ENCODE results near the gene ZDHHC14. TPM values are rescaled to one million over a fixed set of nuclear protein-coding genes. Genes with fewer than 3 reads are reported as not detected.

ZDHHC14 gene
- total RNA-seq, 1 experiment from 2014 or later = 3.2 TPM

DNA sequence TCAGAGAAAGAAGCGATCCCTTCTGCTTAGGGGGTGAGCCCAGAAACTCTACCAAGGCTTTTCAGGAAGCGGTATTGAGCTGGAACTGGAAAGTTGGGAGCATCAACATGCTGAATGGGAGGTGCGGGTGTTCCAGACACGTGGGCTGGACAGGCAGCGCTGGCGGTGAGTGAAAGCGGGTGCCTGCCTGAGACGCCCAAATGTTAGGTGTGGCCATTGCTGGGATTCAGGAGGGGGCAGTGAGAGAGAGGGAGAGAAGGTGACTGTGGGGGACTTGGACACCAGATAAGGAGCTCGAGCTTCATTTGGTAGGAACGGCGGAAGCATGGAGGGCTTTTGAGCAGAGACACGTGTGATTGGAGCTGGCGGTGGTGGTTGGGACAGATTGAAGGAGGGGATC, 157.7 kb downstream of the ZDHHC14 start:
- DNase-seq (ENCODE audit: unreplicated experiment) = no peak
- H3K4me1 Mint-ChIP-seq (ENCODE audit: insufficient read depth, unreplicated experiment) = peaks cover 16% of the 10 kb centered on the region
- POLR2A ChIA-PET = interaction anchor here (0.6 to 1.0 kb wide), 2 partner anchors 8 to 10 kb away, joined by 3 read pairs; no protein-coding TSS in a partner anchor
- no peaks in the 10 kb centered on the region for H3K9me3 Mint-ChIP-seq (ENCODE audit: unreplicated experiment)
- no peak overlapping the region for H3K4me3 Mint-ChIP-seq (ENCODE audit: unreplicated experiment)
- intact Hi-C loops (cut with micrococcal nuclease) = no loop called here
- H3K27me3 Mint-ChIP-seq (ENCODE audit: insufficient read depth, unreplicated experiment) = no peaks in the 10 kb centered on the region
- H3K36me3 Mint-ChIP-seq (ENCODE audit: insufficient read depth, unreplicated experiment) = no peaks in the 10 kb centered on the region
- H3K27ac Mint-ChIP-seq (ENCODE audit: low read depth, unreplicated experiment) = no peak overlapping the region
- no TSS peak for BruUV-seq (replicated peaks)
- CTCF ChIA-PET = no interaction called here
- TF ChIP-seq, protein P1, sequence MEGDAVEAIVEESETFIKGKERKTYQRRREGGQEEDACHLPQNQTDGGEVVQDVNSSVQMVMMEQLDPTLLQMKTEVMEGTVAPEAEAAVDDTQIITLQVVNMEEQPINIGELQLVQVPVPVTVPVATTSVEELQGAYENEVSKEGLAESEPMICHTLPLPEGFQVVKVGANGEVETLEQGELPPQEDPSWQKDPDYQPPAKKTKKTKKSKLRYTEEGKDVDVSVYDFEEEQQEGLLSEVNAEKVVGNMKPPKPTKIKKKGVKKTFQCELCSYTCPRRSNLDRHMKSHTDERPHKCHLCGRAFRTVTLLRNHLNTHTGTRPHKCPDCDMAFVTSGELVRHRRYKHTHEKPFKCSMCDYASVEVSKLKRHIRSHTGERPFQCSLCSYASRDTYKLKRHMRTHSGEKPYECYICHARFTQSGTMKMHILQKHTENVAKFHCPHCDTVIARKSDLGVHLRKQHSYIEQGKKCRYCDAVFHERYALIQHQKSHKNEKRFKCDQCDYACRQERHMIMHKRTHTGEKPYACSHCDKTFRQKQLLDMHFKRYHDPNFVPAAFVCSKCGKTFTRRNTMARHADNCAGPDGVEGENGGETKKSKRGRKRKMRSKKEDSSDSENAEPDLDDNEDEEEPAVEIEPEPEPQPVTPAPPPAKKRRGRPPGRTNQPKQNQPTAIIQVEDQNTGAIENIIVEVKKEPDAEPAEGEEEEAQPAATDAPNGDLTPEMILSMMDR (IDR thresholded peaks at IDR 0.05; ENCODE audit: unreplicated experiment) = no peak

DNA sequence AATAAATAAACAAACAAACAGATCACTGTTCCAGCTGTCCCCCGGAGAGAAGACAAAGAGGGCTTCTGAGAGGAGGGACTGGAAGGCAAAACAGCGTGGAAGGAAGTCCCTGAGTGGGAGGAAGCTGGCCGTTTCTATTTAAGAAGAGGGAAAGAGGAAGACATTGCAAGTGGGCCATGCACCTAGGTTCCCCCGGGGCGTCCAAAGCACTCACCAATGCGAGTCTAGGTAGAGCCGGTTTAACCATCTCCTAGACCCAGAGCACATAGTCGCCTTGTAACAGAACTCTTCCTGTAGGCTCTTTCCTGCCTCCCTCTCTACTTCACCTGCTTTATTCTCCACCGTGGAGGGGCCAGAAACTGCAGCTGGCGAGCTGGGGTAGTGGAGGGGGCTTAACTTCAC, 158.4 kb downstream of the ZDHHC14 start:
- CTCF ChIA-PET = interaction anchor here (0.7 kb wide), 1 partner anchor 30 kb away, joined by 3 read pairs; no protein-coding TSS in a partner anchor

DNA sequence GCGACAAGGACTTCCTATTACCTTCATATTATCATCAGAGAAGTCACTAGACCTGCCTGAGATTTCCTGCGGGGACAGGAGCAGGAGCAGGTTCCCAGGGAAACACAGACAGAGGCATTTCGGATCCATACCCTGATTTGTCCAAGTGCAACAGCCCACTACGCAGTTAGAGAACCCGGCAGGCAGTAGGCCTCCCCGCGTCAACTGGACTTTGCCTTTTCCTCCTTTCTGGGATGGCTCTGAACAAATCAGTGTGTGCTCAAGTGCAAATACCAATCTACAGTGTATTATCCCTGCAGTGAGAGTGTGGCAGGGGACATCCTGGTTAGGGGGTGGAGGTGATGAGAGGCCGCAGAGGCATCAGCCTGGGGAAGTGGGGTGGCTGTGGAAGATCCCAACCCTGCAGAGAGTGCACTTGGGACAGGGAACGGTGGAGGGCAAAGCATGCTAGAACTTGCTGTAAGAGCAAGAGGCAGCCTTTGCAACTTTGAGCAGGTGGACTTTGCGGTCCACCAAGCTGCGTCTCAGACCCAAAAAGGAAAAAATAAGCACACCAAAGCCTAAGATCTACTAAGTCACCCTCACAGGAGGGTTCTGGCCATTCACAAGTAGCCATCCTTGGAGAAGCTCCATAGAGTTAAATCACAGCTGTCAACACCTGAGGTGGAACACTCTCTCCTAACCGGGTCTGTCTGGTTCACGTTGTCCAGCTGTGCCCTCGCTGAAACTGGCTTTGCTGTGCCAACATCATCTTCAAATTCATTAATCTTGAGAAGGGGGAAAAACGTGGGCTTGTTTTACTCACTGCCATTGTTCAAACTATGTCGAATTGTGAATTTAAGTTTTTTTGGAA, 159.1 kb downstream of the ZDHHC14 start:
- Mint-ChIP-seq H3K27ac (ENCODE audit: low read depth, unreplicated experiment) (no peak overlapping the region), H3K4me3 (ENCODE audit: unreplicated experiment) (no peak overlapping the region), H3K9me3 (ENCODE audit: unreplicated experiment) (no peaks in the 10 kb centered on the region), H3K27me3 (ENCODE audit: insufficient read depth, unreplicated experiment) (no peaks in the 10 kb centered on the region), H3K4me1 (ENCODE audit: insufficient read depth, unreplicated experiment) (peaks cover 14% of the 10 kb centered on the region), H3K36me3 (ENCODE audit: insufficient read depth, unreplicated experiment) (no peaks in the 10 kb centered on the region)
- no TSS peak for BruUV-seq (replicated peaks)
- TF ChIP-seq, protein P1 (IDR thresholded peaks at IDR 0.05; ENCODE audit: unreplicated experiment) = no peak
- no peak for DNase-seq (ENCODE audit: unreplicated experiment)
- POLR2A ChIA-PET = no interaction called here
- CTCF ChIA-PET = interaction anchor here (0.7 kb wide), 1 partner anchor 29 kb away, joined by 3 read pairs; no protein-coding TSS in a partner anchor
- intact Hi-C loops (cut with micrococcal nuclease) = no loop called here

More for the DNA sequence above, 158.4 kb downstream of the ZDHHC14 start:
- Mint-ChIP-seq H3K27ac (ENCODE audit: low read depth, unreplicated experiment) (no peak overlapping the region), H3K36me3 (ENCODE audit: insufficient read depth, unreplicated experiment) (no peaks in the 10 kb centered on the region), H3K4me1 (ENCODE audit: insufficient read depth, unreplicated experiment) (peaks cover 16% of the 10 kb centered on the region), H3K9me3 (ENCODE audit: unreplicated experiment) (no peaks in the 10 kb centered on the region), H3K4me3 (ENCODE audit: unreplicated experiment) (no peak overlapping the region), H3K27me3 (ENCODE audit: insufficient read depth, unreplicated experiment) (no peaks in the 10 kb centered on the region)
- intact Hi-C loops (cut with micrococcal nuclease) = no loop called here
- POLR2A ChIA-PET = no interaction called here
- DNase-seq (ENCODE audit: unreplicated experiment) = no peak
- BruUV-seq (replicated peaks) = no TSS peak
- TF ChIP-seq, protein P1 (IDR thresholded peaks at IDR 0.05; ENCODE audit: unreplicated experiment) = no peak

DNA sequence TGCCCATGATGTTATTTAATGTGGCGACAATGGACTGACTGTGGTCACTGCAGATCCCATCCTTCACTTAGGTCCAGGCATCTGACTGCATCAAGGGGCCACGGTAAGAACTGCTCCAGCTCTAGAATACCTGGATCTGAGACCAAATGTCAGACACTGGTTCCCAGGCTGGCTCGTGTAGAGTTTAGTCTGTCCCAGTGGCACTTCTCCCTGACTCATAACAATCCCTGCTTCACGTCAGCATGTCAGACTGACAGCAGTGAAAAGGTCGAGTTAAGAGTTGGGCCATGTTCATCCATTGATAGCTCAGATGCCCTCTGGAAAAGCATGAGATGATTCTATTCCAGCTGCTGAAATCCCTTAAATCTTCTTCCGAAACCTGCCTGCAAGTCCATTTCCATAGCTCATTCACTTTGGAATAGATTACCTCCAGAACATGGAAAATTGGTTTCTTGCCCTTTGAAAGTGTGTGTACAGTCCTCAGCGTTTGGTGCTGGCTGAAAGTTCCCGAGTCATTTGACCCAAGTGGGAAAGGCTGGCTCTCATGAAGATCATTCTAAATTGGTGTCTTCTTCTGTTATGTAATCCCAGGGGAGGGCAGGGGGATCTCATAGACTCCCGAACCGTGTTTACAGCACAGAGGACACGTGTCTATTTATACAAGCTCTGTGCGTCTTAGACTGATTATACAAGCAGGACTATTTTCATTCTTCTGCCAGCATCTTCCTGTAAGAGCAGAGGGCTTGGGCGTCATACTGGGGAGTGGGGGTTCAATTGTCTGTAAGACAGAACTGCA, 160.8 kb downstream of the ZDHHC14 start:
- no peaks in the 10 kb centered on the region for H3K36me3 Mint-ChIP-seq (ENCODE audit: insufficient read depth, unreplicated experiment)
- H3K27ac Mint-ChIP-seq (ENCODE audit: low read depth, unreplicated experiment) = no peak overlapping the region
- BruUV-seq (replicated peaks) = no TSS peak
- CTCF ChIA-PET = interaction anchor here (0.6 to 1.0 kb wide), 2 partner anchors 13 to 89 kb away, joined by 3 to 4 read pairs; no protein-coding TSS in a partner anchor
- H3K4me3 Mint-ChIP-seq (ENCODE audit: unreplicated experiment) = no peak overlapping the region
- DNase-seq (ENCODE audit: unreplicated experiment) = no peak
- intact Hi-C loops (cut with micrococcal nuclease) = no loop called here
- H3K4me1 Mint-ChIP-seq (ENCODE audit: insufficient read depth, unreplicated experiment) = no peaks in the 10 kb centered on the region
- POLR2A ChIA-PET = no interaction called here
- H3K9me3 Mint-ChIP-seq (ENCODE audit: unreplicated experiment) = no peaks in the 10 kb centered on the region
- H3K27me3 Mint-ChIP-seq (ENCODE audit: insufficient read depth, unreplicated experiment) = no peaks in the 10 kb centered on the region
- TF ChIP-seq, protein P1 (IDR thresholded peaks at IDR 0.05; ENCODE audit: unreplicated experiment) = no peak

Measured in MCF 10A (cell line).